ENCODE results near the gene POM121L2.

GRCh38 chr6:27293436-27294098 is 18.5 kb downstream of the POM121L2 start:
- TF ChIP-seq, protein P1, sequence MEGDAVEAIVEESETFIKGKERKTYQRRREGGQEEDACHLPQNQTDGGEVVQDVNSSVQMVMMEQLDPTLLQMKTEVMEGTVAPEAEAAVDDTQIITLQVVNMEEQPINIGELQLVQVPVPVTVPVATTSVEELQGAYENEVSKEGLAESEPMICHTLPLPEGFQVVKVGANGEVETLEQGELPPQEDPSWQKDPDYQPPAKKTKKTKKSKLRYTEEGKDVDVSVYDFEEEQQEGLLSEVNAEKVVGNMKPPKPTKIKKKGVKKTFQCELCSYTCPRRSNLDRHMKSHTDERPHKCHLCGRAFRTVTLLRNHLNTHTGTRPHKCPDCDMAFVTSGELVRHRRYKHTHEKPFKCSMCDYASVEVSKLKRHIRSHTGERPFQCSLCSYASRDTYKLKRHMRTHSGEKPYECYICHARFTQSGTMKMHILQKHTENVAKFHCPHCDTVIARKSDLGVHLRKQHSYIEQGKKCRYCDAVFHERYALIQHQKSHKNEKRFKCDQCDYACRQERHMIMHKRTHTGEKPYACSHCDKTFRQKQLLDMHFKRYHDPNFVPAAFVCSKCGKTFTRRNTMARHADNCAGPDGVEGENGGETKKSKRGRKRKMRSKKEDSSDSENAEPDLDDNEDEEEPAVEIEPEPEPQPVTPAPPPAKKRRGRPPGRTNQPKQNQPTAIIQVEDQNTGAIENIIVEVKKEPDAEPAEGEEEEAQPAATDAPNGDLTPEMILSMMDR (conservative IDR thresholded peaks at IDR 0.05 in 1 of 2, IDR thresholded peaks at IDR 0.05 in 1 of 2; ENCODE audit: extremely low read depth in 1 of 2, insufficient read depth in 1 of 2, low read depth in 1 of 2, low read length in 2 of 2) = no peak
- no peak for TF ChIP-seq EZH2 (IDR thresholded peaks at IDR 0.05; ENCODE audit: borderline replicate concordance, low read length)
